ENCODE results near the gene ERCC6L2.

The ERCC6L2 gene

GRCh38 chr9:95912773-95913172 lies 37.3 kb downstream of the ERCC6L2 start:
- Histone ChIP-seq H3K9ac (ENCODE audit: low read length) (no peak overlapping the region), H2BK120ac (ENCODE audit: low read depth, low read length) (no peak overlapping the region), H3K23ac (ENCODE audit: low read length) (no peak overlapping the region), H3K27ac (ENCODE audit: low read depth, low read length) (no peak overlapping the region), H3K79me2 (ENCODE audit: control insufficient read depth, insufficient read depth, low read length) (no peaks in the 10 kb centered on the region), H4K5ac (ENCODE audit: low read length) (no peak overlapping the region), H3K4ac (ENCODE audit: low read depth, low read length) (no peak overlapping the region), H3K18ac (ENCODE audit: low read length) (no peak overlapping the region), H2BK15ac (replicated peaks; ENCODE audit: low read depth) (no peak overlapping the region), H3K4me1 (ENCODE audit: control insufficient read depth, low read depth, low read length) (no peaks in the 10 kb centered on the region), H3K79me1 (ENCODE audit: low read length) (no peaks in the 10 kb centered on the region), H3K36me3 (ENCODE audit: control insufficient read depth, insufficient read depth, low read length) (no peaks in the 10 kb centered on the region), H2BK5ac (ENCODE audit: low read length) (no peak overlapping the region), H3K27me3 (ENCODE audit: insufficient read depth, low read length, poor library complexity) (no peaks in the 10 kb centered on the region), H3K4me3 (ENCODE audit: low read length) (no peak overlapping the region), H3K4me2 (ENCODE audit: low read length) (no peak overlapping the region), H4K8ac (ENCODE audit: low read depth, low read length) (no peak overlapping the region), H2AK5ac (ENCODE audit: low read length) (no peak overlapping the region), H3K56ac (ENCODE audit: low read length) (no peak overlapping the region)
- no peak for DNase-seq

DNA sequence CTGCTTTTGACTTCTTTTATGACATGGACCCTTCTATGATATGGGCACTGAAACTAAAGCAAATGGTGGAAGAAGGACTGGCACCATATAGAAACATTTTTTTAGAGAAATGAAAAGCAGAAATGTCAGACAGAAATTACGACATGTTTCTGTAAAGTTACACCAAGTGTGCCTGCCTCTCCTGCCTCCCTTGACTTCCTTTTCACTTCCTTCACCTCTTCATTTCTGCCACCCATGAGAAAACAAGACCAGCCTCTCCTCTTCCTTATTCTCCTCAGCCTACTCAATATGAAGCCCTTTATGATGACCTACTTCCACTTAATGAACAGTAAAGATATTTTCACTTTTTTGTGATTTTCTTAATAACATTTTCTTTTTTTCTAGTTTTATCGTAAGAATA lies 44.5 kb downstream of the ERCC6L2 start:
- H3K4ac ChIP-seq (ENCODE audit: low read depth, low read length): no peak overlapping the region
- H3K56ac ChIP-seq (ENCODE audit: low read length): no peak overlapping the region
- H3K27me3 ChIP-seq (ENCODE audit: insufficient read depth, low read length, poor library complexity): no peaks in the 10 kb centered on the region
- no peak overlapping the region for H3K4me2 ChIP-seq (ENCODE audit: low read length)
- H3K27ac ChIP-seq (ENCODE audit: low read depth, low read length): no peak overlapping the region
- H3K23ac ChIP-seq (ENCODE audit: low read length): no peak overlapping the region
- H4K8ac ChIP-seq (ENCODE audit: low read depth, low read length): no peak overlapping the region
- H2BK15ac ChIP-seq (replicated peaks; ENCODE audit: low read depth): no peak overlapping the region
- H3K36me3 ChIP-seq (ENCODE audit: control insufficient read depth, insufficient read depth, low read length): peaks cover 2% of the 10 kb centered on the region
- H3K4me3 ChIP-seq (ENCODE audit: low read length): no peak overlapping the region
- no peak overlapping the region for H3K18ac ChIP-seq (ENCODE audit: low read length)
- H4K5ac ChIP-seq (ENCODE audit: low read length): no peak overlapping the region
- WGBS (ENCODE audit: extremely low coverage, insufficient coverage, low lambda C conversion rate): no CpG with 5 or more reads among the region's 2 CpGs
- H2BK120ac ChIP-seq (ENCODE audit: low read depth, low read length): no peak overlapping the region
- no peak overlapping the region for H2BK5ac ChIP-seq (ENCODE audit: low read length)
- DNase-seq: no peak
- no peak overlapping the region for H3K9ac ChIP-seq (ENCODE audit: low read length)
- H3K79me2 ChIP-seq (ENCODE audit: control insufficient read depth, insufficient read depth, low read length): no peaks in the 10 kb centered on the region
- H2AK5ac ChIP-seq (ENCODE audit: low read length): no peak overlapping the region
- H3K4me1 ChIP-seq (ENCODE audit: control insufficient read depth, low read depth, low read length): no peaks in the 10 kb centered on the region
- no peaks in the 10 kb centered on the region for H3K79me1 ChIP-seq (ENCODE audit: low read length)

GRCh38 chr9:95923794-95924193 lies 48.3 kb downstream of the ERCC6L2 start:
- H3K27me3 ChIP-seq (ENCODE audit: insufficient read depth, low read length, poor library complexity): no peaks in the 10 kb centered on the region
- WGBS (ENCODE audit: extremely low coverage, insufficient coverage, low lambda C conversion rate): no CpG with 5 or more reads among the region's 2 CpGs
- H3K9ac ChIP-seq (ENCODE audit: low read length): no peak overlapping the region

DNA sequence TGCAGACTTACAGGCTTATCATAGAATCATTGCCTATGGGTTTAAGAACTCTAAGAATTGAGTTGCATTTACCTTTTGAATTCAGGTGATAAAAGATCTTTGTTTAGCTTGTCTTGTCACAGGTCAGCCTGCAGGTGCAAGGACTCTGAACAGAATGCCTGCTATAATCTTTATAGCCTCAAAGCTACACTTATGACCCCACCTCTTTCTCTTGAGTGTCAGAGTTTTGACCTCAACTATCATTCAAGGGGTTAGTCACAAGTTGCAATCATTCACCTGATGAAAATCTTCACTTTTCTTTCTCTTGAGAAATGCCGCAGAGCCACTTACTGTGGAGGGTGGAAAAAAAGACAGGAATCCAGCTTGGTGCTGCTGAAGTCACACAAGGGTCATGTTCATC lies 49.5 kb downstream of the ERCC6L2 start:
- no peaks in the 10 kb centered on the region for H3K79me2 ChIP-seq (ENCODE audit: control insufficient read depth, insufficient read depth, low read length)
- no peak overlapping the region for H3K4me3 ChIP-seq (ENCODE audit: low read length)
- no peak overlapping the region for H3K56ac ChIP-seq (ENCODE audit: low read length)
- no peak overlapping the region for H3K27ac ChIP-seq (ENCODE audit: low read depth, low read length)
- no peaks in the 10 kb centered on the region for H3K27me3 ChIP-seq (ENCODE audit: insufficient read depth, low read length, poor library complexity)
- H2BK15ac ChIP-seq (replicated peaks; ENCODE audit: low read depth): no peak overlapping the region
- no peak for DNase-seq
- no peak overlapping the region for H4K5ac ChIP-seq (ENCODE audit: low read length)
- H3K18ac ChIP-seq (ENCODE audit: low read length): no peak overlapping the region
- no peaks in the 10 kb centered on the region for H3K4me1 ChIP-seq (ENCODE audit: control insufficient read depth, low read depth, low read length)
- no peak overlapping the region for H3K23ac ChIP-seq (ENCODE audit: low read length)
- no CpG with 5 or more reads among the region's 1 CpG for WGBS (ENCODE audit: extremely low coverage, insufficient coverage, low lambda C conversion rate)
- H4K8ac ChIP-seq (ENCODE audit: low read depth, low read length): no peak overlapping the region
- H3K36me3 ChIP-seq (ENCODE audit: control insufficient read depth, insufficient read depth, low read length): peaks cover 2% of the 10 kb centered on the region
- no peak overlapping the region for H3K9ac ChIP-seq (ENCODE audit: low read length)
- no peak overlapping the region for H3K4ac ChIP-seq (ENCODE audit: low read depth, low read length)
- no peaks in the 10 kb centered on the region for H3K79me1 ChIP-seq (ENCODE audit: low read length)
- H2BK5ac ChIP-seq (ENCODE audit: low read length): no peak overlapping the region
- no peak overlapping the region for H2AK5ac ChIP-seq (ENCODE audit: low read length)
- no peak overlapping the region for H3K4me2 ChIP-seq (ENCODE audit: low read length)
- H2BK120ac ChIP-seq (ENCODE audit: low read depth, low read length): no peak overlapping the region

More at GRCh38 chr9:95923794-95924193, 48.3 kb downstream of the ERCC6L2 start:
- Histone ChIP-seq H2BK5ac (ENCODE audit: low read length) (no peak overlapping the region), H2AK5ac (ENCODE audit: low read length) (no peak overlapping the region), H2BK15ac (replicated peaks; ENCODE audit: low read depth) (no peak overlapping the region), H4K8ac (ENCODE audit: low read depth, low read length) (no peak overlapping the region), H3K36me3 (ENCODE audit: control insufficient read depth, insufficient read depth, low read length) (peaks cover 2% of the 10 kb centered on the region), H4K5ac (ENCODE audit: low read length) (no peak overlapping the region), H3K4me1 (ENCODE audit: control insufficient read depth, low read depth, low read length) (no peaks in the 10 kb centered on the region), H3K79me1 (ENCODE audit: low read length) (no peaks in the 10 kb centered on the region), H3K56ac (ENCODE audit: low read length) (no peak overlapping the region), H3K4ac (ENCODE audit: low read depth, low read length) (no peak overlapping the region), H3K79me2 (ENCODE audit: control insufficient read depth, insufficient read depth, low read length) (no peaks in the 10 kb centered on the region), H2BK120ac (ENCODE audit: low read depth, low read length) (no peak overlapping the region), H3K18ac (ENCODE audit: low read length) (no peak overlapping the region), H3K23ac (ENCODE audit: low read length) (no peak overlapping the region), H3K4me3 (ENCODE audit: low read length) (no peak overlapping the region), H3K4me2 (ENCODE audit: low read length) (no peak overlapping the region), H3K27ac (ENCODE audit: low read depth, low read length) (no peak overlapping the region)
- peak; percentile 5 for DNase-seq

GRCh38 chr9:95927271-95928004 lies 51.9 kb downstream of the ERCC6L2 start:
- H3K36me3 ChIP-seq (ENCODE audit: control insufficient read depth, insufficient read depth, low read length): peaks cover 2% of the 10 kb centered on the region
- H4K5ac ChIP-seq (ENCODE audit: low read length): no peak overlapping the region
- no peak for DNase-seq
- H2BK5ac ChIP-seq (ENCODE audit: low read length): no peak overlapping the region
- H3K23ac ChIP-seq (ENCODE audit: low read length): no peak overlapping the region
- H3K18ac ChIP-seq (ENCODE audit: low read length): no peak overlapping the region
- no peak overlapping the region for H4K8ac ChIP-seq (ENCODE audit: low read depth, low read length)
- no peaks in the 10 kb centered on the region for H3K4me1 ChIP-seq (ENCODE audit: control insufficient read depth, low read depth, low read length)
- H3K4ac ChIP-seq (ENCODE audit: low read depth, low read length): no peak overlapping the region
- H3K79me2 ChIP-seq (ENCODE audit: control insufficient read depth, insufficient read depth, low read length): no peaks in the 10 kb centered on the region
- no peak overlapping the region for H3K27ac ChIP-seq (ENCODE audit: low read depth, low read length)
- no peak overlapping the region for H2BK120ac ChIP-seq (ENCODE audit: low read depth, low read length)
- H3K56ac ChIP-seq (ENCODE audit: low read length): no peak overlapping the region
- H3K27me3 ChIP-seq (ENCODE audit: insufficient read depth, low read length, poor library complexity): no peaks in the 10 kb centered on the region
- H3K9ac ChIP-seq (ENCODE audit: low read length): no peak overlapping the region
- H2BK15ac ChIP-seq (replicated peaks; ENCODE audit: low read depth): no peak overlapping the region
- no peak overlapping the region for H2AK5ac ChIP-seq (ENCODE audit: low read length)
- no peak overlapping the region for H3K4me3 ChIP-seq (ENCODE audit: low read length)
- H3K4me2 ChIP-seq (ENCODE audit: low read length): no peak overlapping the region
- H3K79me1 ChIP-seq (ENCODE audit: low read length): no peaks in the 10 kb centered on the region

- no peak overlapping the region for H4K5ac ChIP-seq (ENCODE audit: low read length)
- H2AK5ac ChIP-seq (ENCODE audit: low read length): no peak overlapping the region
- no peak overlapping the region for H4K8ac ChIP-seq (ENCODE audit: low read depth, low read length)
- WGBS (ENCODE audit: extremely low coverage, insufficient coverage, low lambda C conversion rate): no CpG with 5 or more reads among the region's 1 CpG
- H3K9ac ChIP-seq (ENCODE audit: low read length): no peak overlapping the region
- H3K56ac ChIP-seq (ENCODE audit: low read length): no peak overlapping the region
- DNase-seq: no peak
- no peaks in the 10 kb centered on the region for H3K79me1 ChIP-seq (ENCODE audit: low read length)
- H3K36me3 ChIP-seq (ENCODE audit: control insufficient read depth, insufficient read depth, low read length): no peaks in the 10 kb centered on the region
- H2BK5ac ChIP-seq (ENCODE audit: low read length): no peak overlapping the region
- no peak overlapping the region for H3K4ac ChIP-seq (ENCODE audit: low read depth, low read length)
- H2BK15ac ChIP-seq (replicated peaks; ENCODE audit: low read depth): no peak overlapping the region
- H3K27ac ChIP-seq (ENCODE audit: low read depth, low read length): no peak overlapping the region
- H3K79me2 ChIP-seq (ENCODE audit: control insufficient read depth, insufficient read depth, low read length): no peaks in the 10 kb centered on the region
- no peaks in the 10 kb centered on the region for H3K27me3 ChIP-seq (ENCODE audit: insufficient read depth, low read length, poor library complexity)
- H2BK120ac ChIP-seq (ENCODE audit: low read depth, low read length): no peak overlapping the region
- H3K23ac ChIP-seq (ENCODE audit: low read length): no peak overlapping the region
- H3K4me3 ChIP-seq (ENCODE audit: low read length): no peak overlapping the region
- no peaks in the 10 kb centered on the region for H3K4me1 ChIP-seq (ENCODE audit: control insufficient read depth, low read depth, low read length)
- no peak overlapping the region for H3K18ac ChIP-seq (ENCODE audit: low read length)
- no peak overlapping the region for H3K4me2 ChIP-seq (ENCODE audit: low read length)
These were observed 54.8 kb downstream of the ERCC6L2 start for GRCh38 chr9:95930277-95930676.
